HEK293 (cell line): ENCODE data around the gene VPS13D.

Experiments used
- EGR2 ChIP-seq: fragments of 450-650 bp; formaldehyde crosslinking; IDR thresholded peaks from 2 replicates; pipeline ENCODE4 v1.5.1; 2016; ENCODE audit warnings: low read depth, missing biosample characterization, missing genetic modification characterization
- FEZF1 ChIP-seq: fragments of 450-650 bp; formaldehyde crosslinking; IDR thresholded peaks from 2 replicates; pipeline ENCODE4 v1.5.1; 2016; ENCODE audit warnings: missing biosample characterization, missing genetic modification characterization
- OSR2 ChIP-seq: fragments of 450-650 bp; formaldehyde crosslinking; IDR thresholded peaks from 2 replicates; pipeline ENCODE4 v1.5.1; 2016; ENCODE audit warnings: missing biosample characterization, missing genetic modification characterization
- SCRT1 ChIP-seq: fragments of 450-650 bp; formaldehyde crosslinking; IDR thresholded peaks from 2 replicates; pipeline ENCODE4 v1.5.1; 2016; ENCODE audit warnings: missing biosample characterization, missing genetic modification characterization, borderline replicate concordance
- SP3 ChIP-seq: fragments of 450-650 bp; formaldehyde crosslinking; IDR thresholded peaks from 2 replicates; pipeline ENCODE4 v1.5.1; 2016; ENCODE audit warnings: missing biosample characterization, missing genetic modification characterization
- TRIM28 ChIP-seq: IDR thresholded peaks from 2 replicates; pipeline ENCODE4 v1.6.1; 2011; ENCODE audit warnings: low read length, control low read depth, borderline replicate concordance
- YY1 ChIP-seq: fragments of 450-650 bp; formaldehyde crosslinking; IDR thresholded peaks from 2 replicates; pipeline ENCODE4 v1.5.1; 2018; ENCODE audit warnings: missing biosample characterization, missing genetic modification characterization
- ZBTB10 ChIP-seq: fragments of 450-650 bp; formaldehyde crosslinking; IDR thresholded peaks from 2 replicates; pipeline ENCODE4 v1.5.1; 2016; ENCODE audit warnings: missing biosample characterization, missing genetic modification characterization
- ZBTB44 ChIP-seq: fragments of 450-650 bp; IDR thresholded peaks from 2 replicates; pipeline ENCODE4 v1.5.1; 2018; ENCODE audit warnings: missing biosample characterization, mild to moderate bottlenecking, missing genetic modification characterization
- ZBTB8A ChIP-seq: fragments of 450-650 bp; formaldehyde crosslinking; IDR thresholded peaks from 2 replicates; pipeline ENCODE4 v1.5.1; 2016; ENCODE audit warnings: missing biosample characterization, missing genetic modification characterization
- ZFP41 ChIP-seq: fragments of 450-650 bp; formaldehyde crosslinking; IDR thresholded peaks from 2 replicates; pipeline ENCODE4 v1.5.1; 2016; ENCODE audit warnings: missing biosample characterization, missing genetic modification characterization, borderline replicate concordance
- ZIC2 ChIP-seq: fragments of 450-650 bp; formaldehyde crosslinking; IDR thresholded peaks from 2 replicates; pipeline ENCODE4 v1.5.1; 2016; ENCODE audit warnings: missing biosample characterization, missing genetic modification characterization
- ZNF184 ChIP-seq: fragments of 450-650 bp; IDR thresholded peaks from 2 replicates; pipeline ENCODE4 v1.5.1; 2018; ENCODE audit warnings: missing biosample characterization, mild to moderate bottlenecking, missing genetic modification characterization
- ZNF19 ChIP-seq: fragments of 450-650 bp; formaldehyde crosslinking; IDR thresholded peaks from 2 replicates; pipeline ENCODE4; 2016; ENCODE audit warnings: missing biosample characterization, missing genetic modification characterization, low read depth
- ZNF211 ChIP-seq: fragments of 450-650 bp; formaldehyde crosslinking; IDR thresholded peaks from 2 replicates; pipeline ENCODE4 v1.5.1; 2016; ENCODE audit warnings: low read depth, missing biosample characterization, missing genetic modification characterization
- ZNF274 ChIP-seq, 2 experiments: fragments of 200-500 bp in 1 of 2; fragments of 450-650 bp in 1 of 2; sonication (Bioruptor generic) in 1 of 2; formaldehyde crosslinking in 1 of 2; IDR thresholded peaks; 2 replicates each; pipeline versions ENCODE4 v1.5.1 to v1.6.1; 2014 to 2016; ENCODE audit warnings: borderline replicate concordance in 1 of 2, inconsistent platforms in 1 of 2, low read length in 1 of 2, missing biosample characterization in 1 of 2, missing genetic modification characterization in 1 of 2
- ZNF324 ChIP-seq: fragments of 450-650 bp; formaldehyde crosslinking; IDR thresholded peaks from 2 replicates; pipeline ENCODE4 v1.5.1; 2016; ENCODE audit warnings: missing biosample characterization, missing genetic modification characterization
- ZNF350 ChIP-seq: fragments of 450-650 bp; formaldehyde crosslinking; IDR thresholded peaks from 2 replicates; pipeline ENCODE4 v1.5.0; 2017; ENCODE audit warnings: missing biosample characterization, mild to moderate bottlenecking, missing genetic modification characterization
- ZNF433 ChIP-seq: fragments of 450-650 bp; formaldehyde crosslinking; IDR thresholded peaks from 2 replicates; pipeline ENCODE4 v1.5.1; 2016; ENCODE audit warnings: missing biosample characterization, missing genetic modification characterization, low read depth
- ZNF513 ChIP-seq: fragments of 450-650 bp; IDR thresholded peaks from 2 replicates; pipeline ENCODE4 v1.5.1; 2018; ENCODE audit warnings: missing biosample characterization, missing genetic modification characterization
- ZNF670 ChIP-seq: fragments of 450-650 bp; formaldehyde crosslinking; IDR thresholded peaks from 2 replicates; pipeline ENCODE4 v1.5.1; 2016; ENCODE audit warnings: missing biosample characterization, missing genetic modification characterization, low read depth
- ZNF707 ChIP-seq: fragments of 450-650 bp; formaldehyde crosslinking; IDR thresholded peaks from 2 replicates; pipeline ENCODE4 v1.5.1; 2016; ENCODE audit warnings: missing biosample characterization, missing genetic modification characterization
- ZNF747 ChIP-seq: fragments of 450-650 bp; formaldehyde crosslinking; IDR thresholded peaks from 2 replicates; pipeline ENCODE4 v1.5.1; 2016; ENCODE audit warnings: missing biosample characterization, missing genetic modification characterization
- ZNF76 ChIP-seq: fragments of 450-650 bp; formaldehyde crosslinking; IDR thresholded peaks from 2 replicates; pipeline ENCODE4; 2016; ENCODE audit warnings: low read depth, missing biosample characterization, missing genetic modification characterization, borderline replicate concordance
- ZNF837 ChIP-seq: fragments of 450-650 bp; formaldehyde crosslinking; IDR thresholded peaks from 2 replicates; pipeline ENCODE4 v1.5.1; 2016; ENCODE audit warnings: missing biosample characterization, missing genetic modification characterization
- TF ChIP-seq, protein P1 (sequence below): fragments of 450-650 bp; formaldehyde crosslinking; IDR thresholded peaks from 2 replicates; pipeline ENCODE4 v1.5.1; 2017; ENCODE audit warnings: missing biosample characterization, missing genetic modification characterization
- TF ChIP-seq, protein P2 (sequence below): fragments of 450-650 bp; formaldehyde crosslinking; IDR thresholded peaks from 2 replicates; pipeline ENCODE4 v1.5.1; 2017; ENCODE audit warnings: missing biosample characterization, missing genetic modification characterization

Gene VPS13D

DNA sequence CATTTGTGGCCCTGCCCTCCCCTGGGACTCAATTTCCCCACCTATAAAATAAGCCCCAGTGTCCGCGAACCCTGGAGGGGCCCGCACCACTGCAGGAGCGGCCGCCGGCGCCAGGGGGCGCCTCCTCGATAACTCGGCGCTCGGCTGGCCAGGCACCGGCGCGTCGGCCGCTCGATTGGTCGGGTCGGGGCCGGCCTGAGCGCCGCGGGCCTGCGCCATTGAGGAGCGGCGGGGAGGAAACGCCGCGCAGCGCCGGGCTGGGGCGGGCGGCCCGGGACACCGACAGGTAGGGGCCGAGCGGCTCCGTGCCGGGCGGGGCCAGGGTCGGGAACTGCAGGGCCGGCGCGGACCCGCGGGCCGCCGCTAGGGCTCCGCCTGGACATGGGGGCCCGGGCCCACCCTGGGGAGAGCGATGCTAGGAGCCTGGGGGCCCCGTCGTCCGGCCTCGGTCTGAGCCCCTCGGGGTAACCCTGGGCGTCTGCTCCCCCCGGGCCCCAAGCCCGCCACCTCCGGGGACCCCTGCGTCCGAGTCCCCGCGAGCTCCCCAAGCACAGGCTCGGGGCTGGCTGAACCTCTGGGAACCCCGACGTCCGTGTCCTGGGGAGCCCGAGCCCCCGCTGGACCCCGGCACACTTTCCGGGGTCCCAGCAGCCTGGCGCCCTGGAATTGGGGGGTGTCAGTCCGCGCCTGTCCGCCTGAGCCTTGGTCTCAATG is at the start of gene VPS13D (continued):
- TF ChIP-seq ZBTB44 (tag by site-specific recombination) = peak; percentile 56; the same call in 1 of the 2 replicates
- TF ChIP-seq ZNF433 (tag by site-specific recombination) = no peak
- peak; percentile 91; the same call in 1 of the 2 replicates for TF ChIP-seq ZBTB10 (tag by site-specific recombination)
- TF ChIP-seq YY1 (tag by site-specific recombination) = peak; percentile 78; the same call in 1 of the 2 replicates
- TF ChIP-seq ZFP41 (tag by site-specific recombination) = no peak
- TF ChIP-seq EGR2 (tag by site-specific recombination) = no peak
- no peak for TF ChIP-seq ZNF837 (tag by site-specific recombination)
- no peak for TF ChIP-seq TRIM28
- TF ChIP-seq OSR2 (tag by site-specific recombination) = no peak
- no peak for TF ChIP-seq ZNF76
- TF ChIP-seq ZNF670 = no peak
- TF ChIP-seq ZIC2 (tag by site-specific recombination) = no peak
- no peak for TF ChIP-seq ZBTB8A (tag by site-specific recombination)
- no peak for TF ChIP-seq ZNF274 (IDR thresholded peaks at IDR 0.05; ENCODE audit: low read length)
- TF ChIP-seq ZNF274 (tag by site-specific recombination; IDR thresholded peaks at IDR 0.05; ENCODE audit: borderline replicate concordance) = no peak
- TF ChIP-seq ZNF513 (tag by site-specific recombination) = no peak
- TF ChIP-seq ZNF19 = no peak
- TF ChIP-seq ZNF350 = no peak
- TF ChIP-seq FEZF1 (tag by site-specific recombination) = no peak
- TF ChIP-seq ZNF211 (tag by site-specific recombination) = no peak
- no peak for TF ChIP-seq SP3 (tag by site-specific recombination)
- no peak for TF ChIP-seq ZNF324 (tag by site-specific recombination)
- TF ChIP-seq, protein P1, sequence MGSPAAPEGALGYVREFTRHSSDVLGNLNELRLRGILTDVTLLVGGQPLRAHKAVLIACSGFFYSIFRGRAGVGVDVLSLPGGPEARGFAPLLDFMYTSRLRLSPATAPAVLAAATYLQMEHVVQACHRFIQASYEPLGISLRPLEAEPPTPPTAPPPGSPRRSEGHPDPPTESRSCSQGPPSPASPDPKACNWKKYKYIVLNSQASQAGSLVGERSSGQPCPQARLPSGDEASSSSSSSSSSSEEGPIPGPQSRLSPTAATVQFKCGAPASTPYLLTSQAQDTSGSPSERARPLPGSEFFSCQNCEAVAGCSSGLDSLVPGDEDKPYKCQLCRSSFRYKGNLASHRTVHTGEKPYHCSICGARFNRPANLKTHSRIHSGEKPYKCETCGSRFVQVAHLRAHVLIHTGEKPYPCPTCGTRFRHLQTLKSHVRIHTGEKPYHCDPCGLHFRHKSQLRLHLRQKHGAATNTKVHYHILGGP = no peak
- TF ChIP-seq ZNF747 (tag by site-specific recombination) = no peak
- TF ChIP-seq, protein P2, sequence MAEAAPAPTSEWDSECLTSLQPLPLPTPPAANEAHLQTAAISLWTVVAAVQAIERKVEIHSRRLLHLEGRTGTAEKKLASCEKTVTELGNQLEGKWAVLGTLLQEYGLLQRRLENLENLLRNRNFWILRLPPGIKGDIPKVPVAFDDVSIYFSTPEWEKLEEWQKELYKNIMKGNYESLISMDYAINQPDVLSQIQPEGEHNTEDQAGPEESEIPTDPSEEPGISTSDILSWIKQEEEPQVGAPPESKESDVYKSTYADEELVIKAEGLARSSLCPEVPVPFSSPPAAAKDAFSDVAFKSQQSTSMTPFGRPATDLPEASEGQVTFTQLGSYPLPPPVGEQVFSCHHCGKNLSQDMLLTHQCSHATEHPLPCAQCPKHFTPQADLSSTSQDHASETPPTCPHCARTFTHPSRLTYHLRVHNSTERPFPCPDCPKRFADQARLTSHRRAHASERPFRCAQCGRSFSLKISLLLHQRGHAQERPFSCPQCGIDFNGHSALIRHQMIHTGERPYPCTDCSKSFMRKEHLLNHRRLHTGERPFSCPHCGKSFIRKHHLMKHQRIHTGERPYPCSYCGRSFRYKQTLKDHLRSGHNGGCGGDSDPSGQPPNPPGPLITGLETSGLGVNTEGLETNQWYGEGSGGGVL (tag by site-specific recombination) = no peak
- TF ChIP-seq ZNF707 (tag by site-specific recombination) = no peak
- no peak for TF ChIP-seq SCRT1 (tag by site-specific recombination)
- TF ChIP-seq ZNF184 (tag by site-specific recombination) = peak; percentile 60; the same call in 1 of the 2 replicates
